H1 (cell line): ENCODE results near the gene ARID3B. TPM values are rescaled to one million over a fixed set of nuclear protein-coding genes. Genes with fewer than 3 reads are reported as not detected.

ENCODE experiments used
- CHD7 ChIP-seq: fragments of 300-600 bp; sonication (generic); IDR thresholded peaks from 2 replicates; pipeline ENCODE4 v1.7.1; 2012; ENCODE audit warnings: low read length, moderate library complexity, mild to moderate bottlenecking, inconsistent platforms; ENCODE audit not compliant: insufficient replicate concordance
- HDAC6 ChIP-seq: IDR thresholded peaks from one replicate; pipeline ENCODE4 v1.7.1; 2012; ENCODE audit warnings: low read depth, mild to moderate bottlenecking, inconsistent platforms, low read length, moderate library complexity
- MAFK ChIP-seq: IDR thresholded peaks from 2 replicates; pipeline ENCODE4 v1.6.1; 2012; ENCODE audit warnings: low read depth, mild to moderate bottlenecking, improper control_type of control experiment, low read length
- NRF1 ChIP-seq: IDR thresholded peaks from 2 replicates; pipeline ENCODE4 v1.6.1; 2011; ENCODE audit warnings: mild to moderate bottlenecking, low read depth, low read length, improper control_type of control experiment
- POU5F1 ChIP-seq: IDR thresholded peaks from 2 replicates; pipeline ENCODE4 v1.6.1; 2011; ENCODE audit warnings: low read depth, mild to moderate bottlenecking, low read length, moderate library complexity
- YY1 ChIP-seq: IDR thresholded peaks from 2 replicates; pipeline ENCODE4 v1.6.1; 2011; ENCODE audit warnings: low read depth, mild to moderate bottlenecking, low read length
- polyA plus RNA-seq, 7 experiments: library from polyadenylated mRNA; depleted of rRNA in 3 of 7; stranded (reverse) in 5 of 7; unstranded in 2 of 7; fragments of >200 nt in 5 of 7; fragments of 200-250 nt in 2 of 7; gene quantifications; 1 replicate in 5 of 7; 2 replicates in 1 of 7; 4 replicates in 1 of 7; pipeline versions ENCODE4 v1.2.1 to v1.2.3, GENCODE V29; 2011 to 2013; ENCODE audit warnings: missing spikeins in 2 of 7, mixed read lengths in 2 of 7
- total RNA-seq: library from RNA; stranded (reverse); fragmentation: NEBNext Ultra II Directional; extraction: Animal tissue kit (Norgen Biotek cat#: 25700); gene quantifications from 2 replicates; pipeline ENCODE4 v1.2.1, GENCODE V29; 2021

The ARID3B gene
- total and polyA plus RNA-seq, 2 of the 8 experiments (the other 6 are each of a cell fraction or from before 2014, with no cell fraction given) = 81.0 to 115 TPM

DNA sequence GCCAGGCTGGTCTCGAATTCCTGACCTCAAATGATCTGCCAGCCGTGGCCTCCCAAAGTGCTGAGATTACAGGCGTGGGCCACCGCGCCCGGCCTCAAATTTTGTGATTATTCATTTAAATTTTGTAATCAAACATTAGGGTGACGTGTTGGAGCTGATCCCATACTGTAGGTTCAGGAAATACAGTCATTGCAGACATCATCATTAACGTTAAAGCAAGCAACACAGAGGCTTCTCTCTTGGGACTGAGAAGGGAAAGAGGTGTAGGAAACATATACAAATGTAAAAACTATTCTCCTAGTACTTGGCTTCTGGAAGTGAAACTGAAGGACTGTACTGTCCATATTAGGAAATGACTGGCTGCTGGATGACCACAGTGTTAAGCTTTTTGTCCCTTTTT lies 11.1 kb upstream of the ARID3B start (continued):
- no peak for TF ChIP-seq CHD7
- no peak for TF ChIP-seq MAFK
- TF ChIP-seq YY1 = no peak
- TF ChIP-seq HDAC6 = no peak
- TF ChIP-seq POU5F1 = no peak
- no peak for TF ChIP-seq NRF1
